ENCODE data around the gene GANC.

GANC gene

GRCh38 chr15:42375941-42376340 lies 102.9 kb downstream of the GANC start:
- ChIA-PET POLR2A (no interaction called here), CTCF (interaction anchor here (2.2 kb wide), 1 partner anchor 9 kb away, joined by 12 read pairs; no protein-coding TSS in a partner anchor)
- Histone ChIP-seq H3K4me3 (ENCODE audit: low read depth, low read length) (no peak overlapping the region), H3K9me3 (ENCODE audit: control insufficient read depth, insufficient read depth, low read depth, low read length) (no peaks in the 10 kb centered on the region), H3K4me1 (ENCODE audit: control insufficient read depth, insufficient read depth, low read length) (no peaks in the 10 kb centered on the region), H3K27ac (ENCODE audit: extremely low read depth, low read depth, low read length) (no peak overlapping the region), H3K36me3 (ENCODE audit: control insufficient read depth in 2 of 2, insufficient read depth in 1 of 2, low read length in 2 of 2) (no peaks in the 10 kb centered on the region)
- peak; percentile 86 for TF ChIP-seq ZNF677 (tag by site-specific recombination; IDR thresholded peaks at IDR 0.05)
- no peak for TF ChIP-seq ZNF610 (tag by site-specific recombination; IDR thresholded peaks at IDR 0.05; ENCODE audit: borderline replicate concordance)

- CTCF ChIA-PET = interaction anchor here (0.6 to 1.5 kb wide), 2 partner anchors 9 to 77 kb away, joined by 4 to 7 read pairs; no protein-coding TSS in a partner anchor
- H3K9me3 ChIP-seq (ENCODE audit: control insufficient read depth, insufficient read depth, low read depth, low read length) = no peaks in the 10 kb centered on the region
- POLR2A ChIA-PET = interaction anchor here (0.6 kb wide), 1 partner anchor 708 kb away, joined by 3 read pairs; no protein-coding TSS in a partner anchor
Observed at GRCh38 chr15:42378011-42378410, 105.0 kb downstream of the GANC start.

GRCh38 chr15:42384597-42384996 lies 111.6 kb downstream of the GANC start:
- TF ChIP-seq ZIC2 (tag by site-specific recombination; IDR thresholded peaks at IDR 0.05) = no peak
- TF ChIP-seq SP2 (tag by site-specific recombination; IDR thresholded peaks at IDR 0.05) = no peak
- no peak for TF ChIP-seq ZNF704 (tag by site-specific recombination; IDR thresholded peaks at IDR 0.05)
- TF ChIP-seq ZNF626 (tag by site-specific recombination; IDR thresholded peaks at IDR 0.05) = no peak
- TF ChIP-seq ZNF223 (tag by site-specific recombination; IDR thresholded peaks at IDR 0.05) = no peak
- TF ChIP-seq KLF16 (tag by site-specific recombination; IDR thresholded peaks at IDR 0.05) = no peak
- no peak for TF ChIP-seq ZNF133 (tag by site-specific recombination; IDR thresholded peaks at IDR 0.05)
- TF ChIP-seq ZNF561 (tag by site-specific recombination; IDR thresholded peaks at IDR 0.05; ENCODE audit: borderline replicate concordance) = no peak
- TF ChIP-seq KLF8 (tag by site-specific recombination; IDR thresholded peaks at IDR 0.05) = no peak
- TF ChIP-seq MYNN (tag by site-specific recombination; IDR thresholded peaks at IDR 0.05; ENCODE audit: borderline replicate concordance) = no peak
- TF ChIP-seq ZNF514 (tag by site-specific recombination; IDR thresholded peaks at IDR 0.05) = no peak
- no peak for TF ChIP-seq ZSCAN18 (tag by site-specific recombination; IDR thresholded peaks at IDR 0.05)
- TF ChIP-seq ZNF549 (tag by site-specific recombination; IDR thresholded peaks at IDR 0.05) = no peak
- TF ChIP-seq WT1 (tag by site-specific recombination; IDR thresholded peaks at IDR 0.05) = no peak
- no peaks in the 10 kb centered on the region for H3K36me3 ChIP-seq (ENCODE audit: control insufficient read depth in 2 of 2, insufficient read depth in 1 of 2, low read length in 2 of 2)
- no peaks in the 10 kb centered on the region for H3K9me3 ChIP-seq (ENCODE audit: control insufficient read depth, insufficient read depth, low read depth, low read length)
- ChIA-PET CTCF (interaction anchor here (0.5 to 1.6 kb wide), 17 partner anchors 8 to 381 kb away, joined by 3 to 12 read pairs (median 3); no protein-coding TSS in a partner anchor), POLR2A (interaction anchor here (0.6 kb wide), 1 partner anchor 517 kb away, joined by 3 read pairs; no protein-coding TSS in a partner anchor)
- no peak overlapping the region for H3K4me3 ChIP-seq (ENCODE audit: low read depth, low read length)
- H3K4me1 ChIP-seq (ENCODE audit: control insufficient read depth, insufficient read depth, low read length) = no peaks in the 10 kb centered on the region
- no peak overlapping the region for H3K27ac ChIP-seq (ENCODE audit: extremely low read depth, low read depth, low read length)

More at GRCh38 chr15:42378011-42378410, 105.0 kb downstream of the GANC start:
- Histone ChIP-seq H3K4me1 (ENCODE audit: control insufficient read depth, insufficient read depth, low read length) (no peaks in the 10 kb centered on the region), H3K4me3 (ENCODE audit: low read depth, low read length) (no peak overlapping the region), H3K27ac (ENCODE audit: extremely low read depth, low read depth, low read length) (no peak overlapping the region), H3K36me3 (ENCODE audit: control insufficient read depth in 2 of 2, insufficient read depth in 1 of 2, low read length in 2 of 2) (no peaks in the 10 kb centered on the region)
- TF ChIP-seq ZNF449 (tag by site-specific recombination; IDR thresholded peaks at IDR 0.05) = no peak
- no peak for TF ChIP-seq RBAK (tag by site-specific recombination; IDR thresholded peaks at IDR 0.05)
- no peak for TF ChIP-seq ZNF132 (tag by site-specific recombination; IDR thresholded peaks at IDR 0.05; ENCODE audit: borderline replicate concordance)
- no peak for TF ChIP-seq ZBTB6 (tag by site-specific recombination; IDR thresholded peaks at IDR 0.05)
- no peak for TF ChIP-seq HOXD13 (CRISPR knock-in tag; IDR thresholded peaks at IDR 0.05; ENCODE audit: borderline replicate concordance)
- TF ChIP-seq ZNF623 (tag by site-specific recombination; IDR thresholded peaks at IDR 0.05) = no peak
